ENCODE measurements around the gene DEDD.

Gene DEDD

GRCh38 chr1:161132410-161133219, at the start of gene DEDD:
Gene DEDD (minus strand): TSS chr1:161132667. CDS start chr1:161124462, 8,205 bp downstream.
- peak within 1 kb of the TSS; percentile 82 for H3K9ac ChIP-seq (ENCODE audit: low read depth, low read length)
- H3K27me3 ChIP-seq (ENCODE audit: insufficient read depth, low read length, poor library complexity): no peaks in the 10 kb centered on the region
- H3K4me3 ChIP-seq (ENCODE audit: low read depth in 1 of 2, low read length in 2 of 2): peak within 1 kb of the TSS; percentile 64 to 77
- H3K4me2 ChIP-seq (ENCODE audit: insufficient read depth, low read length): peak within 1 kb of the TSS; percentile 69
- peak within 1 kb of the TSS; percentile 93 for H3K27ac ChIP-seq (ENCODE audit: low read length)
- H2AFZ ChIP-seq (ENCODE audit: low read depth, low read length): peak within 1 kb of the TSS; percentile 97
- H3K79me2 ChIP-seq (ENCODE audit: insufficient read depth, low read length): peaks cover 76% of the 10 kb centered on the region
- H4K20me1 ChIP-seq (ENCODE audit: insufficient read depth, low read length): no peaks in the 10 kb centered on the region
- H3K9me3 ChIP-seq (ENCODE audit: insufficient read depth, low read length, severe bottlenecking): no peaks in the 10 kb centered on the region
- peak; percentile 96 for ATAC-seq (ENCODE audit: insufficient read depth, low read depth)
- peak; percentile 21 for TF ChIP-seq CTCF (IDR thresholded peaks at IDR 0.05; ENCODE audit: borderline replicate concordance, extremely low read depth, low read length, poor library complexity, severe bottlenecking)
- TF ChIP-seq EZH2 (IDR thresholded peaks at IDR 0.05; ENCODE audit: borderline replicate concordance, low read depth, low read length, severe bottlenecking): no peak
- DNase-seq: peak; percentile 96
- H3K4me1 ChIP-seq (ENCODE audit: insufficient read depth, low read length): peaks cover 50% of the 10 kb centered on the region
- peaks cover 31% of the 10 kb centered on the region for H3K36me3 ChIP-seq (ENCODE audit: insufficient read depth, low read length)

GRCh38 chr1:161182214-161182613, 49.7 kb upstream of the DEDD start:
- Histone ChIP-seq H3K27ac (ENCODE audit: low read length) (no peak overlapping the region), H3K9ac (ENCODE audit: low read depth, low read length) (no peak overlapping the region), H3K4me3 (ENCODE audit: low read depth in 1 of 2, low read length in 2 of 2) (no peak overlapping the region), H3K4me1 (ENCODE audit: insufficient read depth, low read length) (peaks cover 27% of the 10 kb centered on the region), H3K9me3 (ENCODE audit: insufficient read depth, low read length, severe bottlenecking) (no peaks in the 10 kb centered on the region), H3K27me3 (ENCODE audit: insufficient read depth, low read length, poor library complexity) (no peaks in the 10 kb centered on the region), H3K79me2 (ENCODE audit: insufficient read depth, low read length) (peaks cover under 1% of the 10 kb centered on the region; the same call in 1 of the 2 replicates), H3K4me2 (ENCODE audit: insufficient read depth, low read length) (no peak overlapping the region), H2AFZ (ENCODE audit: low read depth, low read length) (no peak overlapping the region), H4K20me1 (ENCODE audit: insufficient read depth, low read length) (no peaks in the 10 kb centered on the region), H3K36me3 (ENCODE audit: insufficient read depth, low read length) (no peaks in the 10 kb centered on the region)
- DNase-seq (no peak), ATAC-seq (ENCODE audit: insufficient read depth, low read depth) (no peak)
- no peak for TF ChIP-seq EZH2 (IDR thresholded peaks at IDR 0.05; ENCODE audit: borderline replicate concordance, low read depth, low read length, severe bottlenecking)
- TF ChIP-seq CTCF (IDR thresholded peaks at IDR 0.05; ENCODE audit: borderline replicate concordance, extremely low read depth, low read length, poor library complexity, severe bottlenecking): no peak

- Histone ChIP-seq H3K4me2 (ENCODE audit: insufficient read depth, low read length) (no peak overlapping the region), H3K9ac (ENCODE audit: low read depth, low read length) (no peak overlapping the region)
These were observed 48.2 kb upstream of the DEDD start for GRCh38 chr1:161180639-161181038.

More at GRCh38 chr1:161180639-161181038, 48.2 kb upstream of the DEDD start:
- Histone ChIP-seq H4K20me1 (ENCODE audit: insufficient read depth, low read length) (no peaks in the 10 kb centered on the region), H2AFZ (ENCODE audit: low read depth, low read length) (no peak overlapping the region), H3K36me3 (ENCODE audit: insufficient read depth, low read length) (peaks cover 2% of the 10 kb centered on the region; the same call in 1 of the 2 replicates), H3K9me3 (ENCODE audit: insufficient read depth, low read length, severe bottlenecking) (no peaks in the 10 kb centered on the region), H3K4me1 (ENCODE audit: insufficient read depth, low read length) (peaks cover 31% of the 10 kb centered on the region), H3K4me3 (ENCODE audit: low read depth in 1 of 2, low read length in 2 of 2) (no peak overlapping the region), H3K27ac (ENCODE audit: low read length) (no peak overlapping the region), H3K79me2 (ENCODE audit: insufficient read depth, low read length) (peaks cover 16% of the 10 kb centered on the region), H3K27me3 (ENCODE audit: insufficient read depth, low read length, poor library complexity) (no peaks in the 10 kb centered on the region)
- no peak for ATAC-seq (ENCODE audit: insufficient read depth, low read depth)
- TF ChIP-seq EZH2 (IDR thresholded peaks at IDR 0.05; ENCODE audit: borderline replicate concordance, low read depth, low read length, severe bottlenecking) (no peak), CTCF (IDR thresholded peaks at IDR 0.05; ENCODE audit: borderline replicate concordance, extremely low read depth, low read length, poor library complexity, severe bottlenecking) (peak; percentile 49)
- DNase-seq: no peak
